HepG2 (cell line): ENCODE measurements around the gene NUDT8. TPM values are rescaled to one million over a fixed set of nuclear protein-coding genes. Genes with fewer than 3 reads are reported as not detected.
A peak's percentile ranks its signal among the peaks of the same experiment; 100 is the strongest.

Experiments used
- ATAC-seq: fragments of 200-7000 bp; cut with Tn5 transposase; 3 replicates; pipeline ENCODE4 v1.9.1; 2020; ENCODE audit warnings: mild to moderate bottlenecking, moderate library complexity
- BruUV-seq: library from RNA; stranded (reverse); fragments of 400-500 nt; replicated peaks from 2 replicates; lab custom pipeline; 2021; lab: Mats Ljungman, UMichigan
- CTCF ChIA-PET: fragments of 300-600 bp; formaldehyde crosslinking; extraction: SDS; loops from one replicate; lab custom pipeline; 2021; ENCODE audit warnings: low total read pairs, inconsistent platforms, low intra/inter-chr PET ratio; lab: Yijun Ruan, JAX
- POLR2A ChIA-PET: fragments of 350-600 bp; sonication (Branson Sonifier 250); formaldehyde crosslinking; loops from one replicate; lab custom pipeline; 2020; ENCODE audit warnings: antibody characterized with exemption, inconsistent platforms; lab: Yijun Ruan, JAX
- DNase-seq: peaks from one replicate; pipeline ENCODE4 v3.0.0-alpha.2; 2015; ENCODE audit warnings: low spot score
- FAIRE-seq: peaks from 3 replicates; lab custom pipeline; 2011; peaks lifted over from hg19 to GRCh38; lab: Jason Lieb, UNC
- H2AFZ ChIP-seq: one replicate; pipeline ENCODE4 v1.6.1; 2011; ENCODE audit warnings: low read length, inconsistent platforms
- H3K27ac ChIP-seq: fragments of 300-600 bp; 3 replicates; pipeline ENCODE4 v1.8.0; 2011; ENCODE audit warnings: mixed run types, mild to moderate bottlenecking, mixed read lengths, low read length, inconsistent platforms; ENCODE audit not compliant: insufficient read depth; ENCODE audit errors: extremely low read length
- H3K27me3 ChIP-seq, 2 experiments: fragments of 200-600 bp in 1 of 2; 2 replicates in 1 of 2; 3 replicates in 1 of 2; pipeline versions ENCODE4 v1.6.0 to v1.8.0; 2011; ENCODE audit warnings: low read length in 2 of 2, mild to moderate bottlenecking in 2 of 2, moderate library complexity in 2 of 2, inconsistent platforms in 1 of 2; ENCODE audit not compliant: insufficient read depth in 2 of 2, control insufficient read depth in 1 of 2
- H3K36me3 ChIP-seq, 2 experiments: fragments of 200-600 bp in 1 of 2; replicated peaks in 1 of 2; 2 replicates in 1 of 2; 3 replicates in 1 of 2; pipeline versions ENCODE4 v1.5.1 to v1.8.0; 2011; ENCODE audit warnings: low read length in 2 of 2, inconsistent platforms in 1 of 2; ENCODE audit not compliant: insufficient read depth in 2 of 2, control insufficient read depth in 1 of 2
- H3K4me1 ChIP-seq: 2 replicates; pipeline ENCODE4 v1.5.1; 2012; ENCODE audit warnings: low read length, inconsistent platforms; ENCODE audit not compliant: insufficient read depth
- H3K4me2 ChIP-seq: 2 replicates; pipeline ENCODE4 v1.6.0; 2011; ENCODE audit warnings: low read depth, low read length, inconsistent platforms
- H3K4me3 ChIP-seq, 3 experiments: fragments of 200-600 bp in 1 of 3; sonication (generic), shearing (Covaris generic) in 1 of 3; replicated peaks in 1 of 3; 2 replicates each; pipeline ENCODE4 v1.5.1; 2011 to 2016; ENCODE audit warnings: low read length in 3 of 3, inconsistent platforms in 2 of 3, low read depth in 2 of 3, mild to moderate bottlenecking in 2 of 3, control low read depth in 1 of 3, mixed read lengths in 1 of 3; ENCODE audit not compliant: insufficient read depth in 1 of 3
- H3K79me2 ChIP-seq: one replicate; pipeline ENCODE4 v1.6.1; 2011; ENCODE audit warnings: low read length, inconsistent platforms; ENCODE audit not compliant: insufficient read depth
- H3K9ac ChIP-seq: 2 replicates; pipeline ENCODE4 v1.6.0; 2011; ENCODE audit warnings: mild to moderate bottlenecking, low read depth, low read length, inconsistent platforms; ENCODE audit not compliant: insufficient read depth
- H3K9me3 ChIP-seq: 2 replicates; pipeline ENCODE4 v1.5.1; 2012; ENCODE audit warnings: mild to moderate bottlenecking, low read length
- H4K20me1 ChIP-seq: 2 replicates; pipeline ENCODE4 v1.6.0; 2011; ENCODE audit warnings: inconsistent platforms, mild to moderate bottlenecking, low read length, moderate library complexity; ENCODE audit not compliant: insufficient read depth
- EP300 ChIP-seq, 3 experiments: sonication (generic) in 1 of 3; formaldehyde crosslinking in 1 of 3; IDR thresholded peaks; 2 replicates each; pipeline versions ENCODE4 v1.5.1 to v1.6.1; 2011 to 2020; ENCODE audit warnings: low read depth in 2 of 3, low read length in 2 of 3, borderline replicate concordance in 1 of 3, improper control_type of control experiment in 1 of 3, mild to moderate bottlenecking in 1 of 3, missing genetic modification reagents in 1 of 3, moderate library complexity in 1 of 3
- GRHL1 ChIP-seq: sonication (generic); formaldehyde crosslinking; conservative IDR thresholded peaks from 2 replicates; pipeline ENCODE4 v1.8.0; 2022; ENCODE audit warnings: missing genetic modification reagents
- RBFOX2 ChIP-seq: fragments of 200-400 bp; formaldehyde crosslinking; IDR thresholded peaks from 2 replicates; pipeline ENCODE4 v1.6.1; 2017; ENCODE audit warnings: low read depth, mild to moderate bottlenecking, low read length
- TCF7 ChIP-seq: sonication (generic); IDR thresholded peaks from 2 replicates; pipeline ENCODE4 v1.6.1; 2016; ENCODE audit warnings: antibody characterized with exemption, low read depth
- WGBS: methylation state at CpG from one replicate; pipeline ENCODE4 v1.1.6; 2017; ENCODE audit warnings: low lambda C conversion rate; 5-methylcytosine and 5-hydroxymethylcytosine counted together
- in situ Hi-C: cut with HindIII; loops from 2 replicates; pipeline ENCODE4 v1.10.0; 2017; ENCODE audit warnings: low pct_unique_long_range_greater_than_20kb; ENCODE audit not compliant: extremely low pct_ligation_motif_present
- intact Hi-C: fragments of 100-400 bp; cut with micrococcal nuclease; formaldehyde crosslinking; loops from one replicate; pipeline ENCODE4 v1.10.0; 2022; ENCODE audit not compliant: unreplicated experiment
- polyA plus RNA-seq, 8 experiments: library from polyadenylated mRNA; depleted of rRNA in 3 of 8; stranded (reverse) in 7 of 8; unstranded in 1 of 8; fragments of >200 nt; fragmentation: Illumina TruSeq in 4 of 8; extraction: Trizol in 4 of 8; gene quantifications; 2 replicates each; pipeline versions ENCODE4 v1.2.1 to v1.2.3, GENCODE V29; 2011 to 2016; ENCODE audit warnings: low read depth in 4 of 8, missing spikeins in 1 of 8, mixed read lengths in 1 of 8; ENCODE audit not compliant: insufficient read depth in 1 of 8
- total RNA-seq, 5 experiments: library from RNA; depleted of rRNA; stranded (reverse); fragments of >200 nt; fragmentation: Illumina TruSeq; extraction: Trizol; gene quantifications; 2 replicates each; pipeline ENCODE4 v1.2.3, GENCODE V29; 2016; ENCODE audit warnings: low read depth in 1 of 5

The NUDT8 gene
- total and polyA plus RNA-seq, 2 of the 13 experiments (the other 11 are each of a cell fraction or from before 2014, with no cell fraction given), result 6.7 to 25.8 TPM

- no peak overlapping the region for H2AFZ ChIP-seq
- TF ChIP-seq GRHL1 (CRISPR knock-in tag), result no peak
- TF ChIP-seq RBFOX2, result 0 out of 2 replicates have a peak, but pooled peaks have one; percentile 27
- no peak for TF ChIP-seq EP300 (IDR thresholded peaks at IDR 0.05; ENCODE audit: low read depth in 2 of 2, low read length in 2 of 2)
- no peak for TF ChIP-seq EP300 (CRISPR knock-in tag; IDR thresholded peaks at IDR 0.05; ENCODE audit: borderline replicate concordance)
- no peak for TF ChIP-seq TCF7
- TF ChIP-seq, all 625 proteins: peak for 1
- Histone ChIP-seq H3K4me3 (no peak overlapping the region), H3K27ac (no peak overlapping the region), H3K9ac (no peak overlapping the region), H4K20me1 (no peaks in the 10 kb centered on the region), H3K27me3 (no peaks in the 10 kb centered on the region), H3K4me1 (peaks cover 43% of the 10 kb centered on the region), H3K79me2 (no peaks in the 10 kb centered on the region), H3K4me2 (no peak overlapping the region), H3K9me3 (no peaks in the 10 kb centered on the region), H3K36me3 (peaks cover 13 to 33% of the 10 kb centered on the region in 2 experiments; a peak in 4 of 5 replicates)
- ATAC-seq (no peak), DNase-seq (no peak), FAIRE-seq (no peak)
- intact Hi-C loops, result no loop called here
- no TSS peak for BruUV-seq
- CTCF ChIA-PET, result no interaction called here
- POLR2A ChIA-PET, result interaction anchor here (2.5 kb wide), 1 partner anchor 17 kb away, joined by 15 read pairs; the partner anchor contains the start of gene NUDT8
- in situ Hi-C loops, result no loop called here
- WGBS, result 97% methylated on average over 5 of the region's 13 CpGs
These were observed 17.0 kb downstream of the NUDT8 start for GRCh38 chr11:67612751-67613150.
